Stimulated activated CD8-positive, alpha-beta memory T cell treated with anti-CD3 and anti-CD28 coated beads, Interleukin-4, amount 100 ng/mL, for 48 hours (primary cell): ENCODE measurements around the gene KHNYN.

Source experiments
- DNase-seq: peaks from one replicate; pipeline ENCODE4 v3.0.0-alpha.2; 2020

The KHNYN gene

GRCh38 chr14:24401810-24402702, 27.7 kb upstream of the KHNYN start:
- DNase-seq: no peak

GRCh38 chr14:24403294-24403998, 26.3 kb upstream of the KHNYN start:
- no peak for DNase-seq

GRCh38 chr14:24404814-24405213, 24.9 kb upstream of the KHNYN start:
- DNase-seq: no peak

GRCh38 chr14:24406416-24406815, 23.3 kb upstream of the KHNYN start:
- DNase-seq: no peak

- DNase-seq: no peak
Measured at GRCh38 chr14:24407608-24408325, 22.0 kb upstream of the KHNYN start.

GRCh38 chr14:24408764-24409163, 21.0 kb upstream of the KHNYN start:
- DNase-seq: no peak

- DNase-seq: no peak
Measured at GRCh38 chr14:24409192-24409591, 20.6 kb upstream of the KHNYN start.

- no peak for DNase-seq
Measured at GRCh38 chr14:24409956-24410355, 19.8 kb upstream of the KHNYN start.

GRCh38 chr14:24411443-24412389, 18.0 kb upstream of the KHNYN start:
- peak; percentile 47 for DNase-seq

GRCh38 chr14:24414077-24414476, 15.7 kb upstream of the KHNYN start:
- no peak for DNase-seq

- DNase-seq: no peak
Measured at GRCh38 chr14:24414732-24415420, 14.9 kb upstream of the KHNYN start.

GRCh38 chr14:24415421-24416253, 14.1 kb upstream of the KHNYN start:
- no peak for DNase-seq

GRCh38 chr14:24416254-24416931, 13.4 kb upstream of the KHNYN start:
- no peak for DNase-seq

GRCh38 chr14:24416932-24417619, 12.7 kb upstream of the KHNYN start:
- DNase-seq: no peak

- DNase-seq: no peak
Measured at GRCh38 chr14:24417832-24418491, 11.8 kb upstream of the KHNYN start.

GRCh38 chr14:24418492-24418873, 11.3 kb upstream of the KHNYN start:
- DNase-seq: no peak

- DNase-seq: no peak
Measured at GRCh38 chr14:24422261-24422660, 7.5 kb upstream of the KHNYN start.

GRCh38 chr14:24422694-24423601, 6.8 kb upstream of the KHNYN start:
- DNase-seq: no peak
